ENCODE results near the gene MAN1A1. TPM values are rescaled to one million over a fixed set of nuclear protein-coding genes. Genes with fewer than 3 reads are reported as not detected.

The MAN1A1 gene
- total and polyA plus RNA-seq, 2 of the 4 experiments (the other 2 are of a cell fraction), result 5.9 to 6.4 TPM

GRCh38 chr6:119210596-119210995 is 139.0 kb downstream of the MAN1A1 start:
- H3K9me3 ChIP-seq (ENCODE audit: control insufficient read depth, insufficient read depth, low read length), result no peaks in the 10 kb centered on the region
- H4K20me1 ChIP-seq (ENCODE audit: insufficient read depth, low read length), result no peaks in the 10 kb centered on the region
- no peaks in the 10 kb centered on the region for H3K9me1 ChIP-seq (ENCODE audit: insufficient read depth, low read length)
- CTCF ChIA-PET, result no interaction called here
- H2BK15ac ChIP-seq (ENCODE audit: low read depth, low read length), result no peak overlapping the region
- H2BK5ac ChIP-seq (ENCODE audit: low read depth, low read length, poor library complexity, severe bottlenecking), result no peak overlapping the region
- TF ChIP-seq CHD1 (IDR thresholded peaks at IDR 0.05; ENCODE audit: low read depth, low read length), result no peak
- TF ChIP-seq, protein P1, sequence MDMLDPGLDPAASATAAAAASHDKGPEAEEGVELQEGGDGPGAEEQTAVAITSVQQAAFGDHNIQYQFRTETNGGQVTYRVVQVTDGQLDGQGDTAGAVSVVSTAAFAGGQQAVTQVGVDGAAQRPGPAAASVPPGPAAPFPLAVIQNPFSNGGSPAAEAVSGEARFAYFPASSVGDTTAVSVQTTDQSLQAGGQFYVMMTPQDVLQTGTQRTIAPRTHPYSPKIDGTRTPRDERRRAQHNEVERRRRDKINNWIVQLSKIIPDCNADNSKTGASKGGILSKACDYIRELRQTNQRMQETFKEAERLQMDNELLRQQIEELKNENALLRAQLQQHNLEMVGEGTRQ (IDR thresholded peaks at IDR 0.05; ENCODE audit: low read depth, low read length), result no peak
- no peak for TF ChIP-seq ELK1 (IDR thresholded peaks at IDR 0.05; ENCODE audit: borderline replicate concordance, low read depth, low read length)
- no peak for TF ChIP-seq MAZ (IDR thresholded peaks at IDR 0.05; ENCODE audit: borderline replicate concordance, low read depth, low read length)
- TF ChIP-seq SMC3 (IDR thresholded peaks at IDR 0.05; ENCODE audit: low read depth, low read length), result no peak
- no peak for TF ChIP-seq RCOR1 (IDR thresholded peaks at IDR 0.05; ENCODE audit: insufficient replicate concordance, low read length)
- no peak for TF ChIP-seq MAFK (IDR thresholded peaks at IDR 0.05; ENCODE audit: low read depth, low read length)
- TF ChIP-seq FOS (IDR thresholded peaks at IDR 0.05; ENCODE audit: low read depth, low read length), result no peak
- TF ChIP-seq POLR2A (IDR thresholded peaks at IDR 0.05; ENCODE audit: low read depth, low read length), result no peak
- no peak for TF ChIP-seq RFX5 (IDR thresholded peaks at IDR 0.05; ENCODE audit: low read depth, low read length)
- TF ChIP-seq BHLHE40 (IDR thresholded peaks at IDR 0.05; ENCODE audit: low read depth, low read length), result no peak
- no peaks in the 10 kb centered on the region for H3K27me3 ChIP-seq (ENCODE audit: control insufficient read depth, insufficient read depth, low read length)
- H4K8ac ChIP-seq (ENCODE audit: low read depth in 2 of 2, low read length in 2 of 2), result no peak overlapping the region
- no peak overlapping the region for H2AFZ ChIP-seq (replicated peaks; ENCODE audit: low read length, poor library complexity)
- no peak overlapping the region for H2AK9ac ChIP-seq (replicated peaks; ENCODE audit: low read depth, low read length, poor library complexity)
- no peaks in the 10 kb centered on the region for H3K36me3 ChIP-seq (ENCODE audit: control insufficient read depth, insufficient read depth, low read length)
- H4K5ac ChIP-seq (ENCODE audit: low read depth, low read length), result no peak overlapping the region
- H3K4me3 ChIP-seq (ENCODE audit: insufficient read depth, low read depth, low read length), result no peak overlapping the region
- no peak overlapping the region for H3K4ac ChIP-seq (ENCODE audit: low read depth, low read length)
- no peak overlapping the region for H3K9ac ChIP-seq (ENCODE audit: low read depth, low read length)
- H3K14ac ChIP-seq (replicated peaks; ENCODE audit: low read depth, low read length), result no peak overlapping the region
- POLR2A ChIA-PET (ENCODE audit: unreplicated experiment), result no interaction called here
- H3K56ac ChIP-seq (ENCODE audit: extremely low read depth, insufficient read depth, low read length), result no peak overlapping the region
- peak; percentile 68 for ATAC-seq (ENCODE audit: low read depth)
- H3K18ac ChIP-seq (ENCODE audit: low read depth, low read length), result no peak overlapping the region
- H3K4me1 ChIP-seq (ENCODE audit: control insufficient read depth, insufficient read depth, low read length), result peaks cover 3% of the 10 kb centered on the region
- no peak overlapping the region for H4K91ac ChIP-seq (ENCODE audit: insufficient read depth, low read depth, low read length)
- no peak overlapping the region for H3K23ac ChIP-seq (ENCODE audit: low read depth, low read length)
- H3K79me1 ChIP-seq (ENCODE audit: low read depth in 1 of 2, low read length in 2 of 2), result no peaks in the 10 kb centered on the region
- no peak overlapping the region for H2BK20ac ChIP-seq (ENCODE audit: low read depth, low read length)
- H2BK120ac ChIP-seq (ENCODE audit: low read depth, low read length), result no peak overlapping the region
- no TSS peak for BruUV-seq (replicated peaks)
- dilution Hi-C loops (cut with HindIII; ENCODE audit: low sequenced_read_pairs, unreplicated experiment), result no loop called here
- no peak overlapping the region for H2AK5ac ChIP-seq (ENCODE audit: low read depth, low read length)
- H3K4me2 ChIP-seq (ENCODE audit: low read depth, low read length), result no peak overlapping the region
- intact Hi-C loops (cut with micrococcal nuclease), result loop anchor here (1.0 kb wide), 1 partner anchor 139 kb away; the partner anchor contains the start of gene MAN1A1
- in situ Hi-C loops (cut with MboI; ENCODE audit: low sequenced_read_pairs), result no loop called here
- no peak overlapping the region for H3K27ac ChIP-seq (ENCODE audit: insufficient read depth, low read length)
- peak; percentile 59 for DNase-seq
